GM19463 (cell line): Measurements from ENCODE around the gene POLR3B.

ENCODE experiments used
- ATAC-seq: cut with Tn5 transposase; IDR thresholded peaks from one replicate; pipeline ENCODE4 v1.9.1; 2021; ENCODE audit warnings: mild to moderate bottlenecking, moderate library complexity; ENCODE audit not compliant: unreplicated experiment

The POLR3B gene

GRCh38 chr12:106412563-106412962 is 55.0 kb downstream of the POLR3B start:
- ATAC-seq, result no peak

- ATAC-seq, result no peak
Observed at GRCh38 chr12:106415134-106415533, 57.6 kb downstream of the POLR3B start.

- no peak for ATAC-seq
Observed at GRCh38 chr12:106416273-106416672, 58.7 kb downstream of the POLR3B start.

GRCh38 chr12:106417926-106418910 is 60.7 kb downstream of the POLR3B start:
- ATAC-seq, result no peak

- ATAC-seq, result no peak
Observed at GRCh38 chr12:106418970-106419369, 61.4 kb downstream of the POLR3B start.

GRCh38 chr12:106423291-106423690 is 65.7 kb downstream of the POLR3B start:
- no peak for ATAC-seq

GRCh38 chr12:106425061-106425702 is 67.6 kb downstream of the POLR3B start:
- ATAC-seq, result no peak

GRCh38 chr12:106427917-106428316 is 70.4 kb downstream of the POLR3B start:
- ATAC-seq, result no peak

- no peak for ATAC-seq
Observed at GRCh38 chr12:106428384-106428783, 70.8 kb downstream of the POLR3B start.

GRCh38 chr12:106429043-106429552 is 71.5 kb downstream of the POLR3B start:
- ATAC-seq, result no peak

GRCh38 chr12:106429636-106430035 is 72.1 kb downstream of the POLR3B start:
- ATAC-seq, result no peak

- ATAC-seq, result no peak
Observed at GRCh38 chr12:106431839-106432411, 74.4 kb downstream of the POLR3B start.

GRCh38 chr12:106433055-106433454 is 75.5 kb downstream of the POLR3B start:
- ATAC-seq, result no peak

- ATAC-seq, result no peak
Observed at GRCh38 chr12:106434526-106434925, 77.0 kb downstream of the POLR3B start.

- ATAC-seq, result no peak
Observed at GRCh38 chr12:106436164-106436563, 78.6 kb downstream of the POLR3B start.

GRCh38 chr12:106442575-106442974 is 85.0 kb downstream of the POLR3B start:
- no peak for ATAC-seq

- ATAC-seq, result no peak
Observed at GRCh38 chr12:106445053-106445452, 87.5 kb downstream of the POLR3B start.

GRCh38 chr12:106445959-106446358 is 88.4 kb downstream of the POLR3B start:
- no peak for ATAC-seq

- no peak for ATAC-seq
Observed at GRCh38 chr12:106446419-106447092, 89.0 kb downstream of the POLR3B start.

- ATAC-seq, result no peak
Observed at GRCh38 chr12:106452309-106452708, 94.8 kb downstream of the POLR3B start.

- ATAC-seq, result no peak
Observed at GRCh38 chr12:106455111-106455510, 97.6 kb downstream of the POLR3B start.
